GM21576 (cell line): Measurements from ENCODE around the gene NATD1.

Experiments used
- ATAC-seq: cut with Tn5 transposase; IDR thresholded peaks from one replicate; pipeline ENCODE4 v1.9.1; 2021; ENCODE audit warnings: mild to moderate bottlenecking, moderate library complexity; ENCODE audit not compliant: unreplicated experiment

The NATD1 gene

DNA sequence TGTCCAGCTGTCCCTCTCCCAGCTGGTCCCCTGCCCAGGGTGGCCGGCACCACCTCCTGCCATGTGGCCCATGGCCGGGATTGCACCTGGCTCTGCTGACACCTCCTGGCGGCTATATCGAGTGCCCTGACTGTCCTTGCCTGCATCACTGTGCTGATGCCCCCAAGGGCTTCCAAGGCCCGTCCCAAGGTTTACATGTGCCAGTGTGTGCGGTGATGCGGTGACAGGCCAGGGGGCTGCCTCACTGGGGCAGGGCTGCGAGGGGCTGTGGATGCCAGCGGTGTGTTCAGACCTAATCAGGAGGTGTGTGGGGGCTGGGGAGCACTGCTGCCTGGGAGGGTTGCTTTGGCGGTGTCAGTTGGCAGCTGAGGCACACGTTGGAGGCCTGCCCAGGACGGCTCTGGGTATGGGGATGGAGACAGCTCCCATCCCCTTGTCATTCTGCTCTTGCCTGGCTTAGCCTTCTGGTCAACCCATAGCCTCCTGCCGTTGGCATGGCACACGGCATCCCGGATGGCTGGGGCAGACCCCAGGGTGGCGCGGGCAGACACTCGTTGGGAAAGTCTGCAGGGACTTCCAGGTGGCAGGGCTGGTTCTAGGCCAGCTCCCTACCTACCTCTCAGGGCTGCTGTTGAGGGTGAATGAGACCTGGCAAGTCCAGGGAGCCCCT, 36.8 kb upstream of the NATD1 start:
- no peak for ATAC-seq

DNA sequence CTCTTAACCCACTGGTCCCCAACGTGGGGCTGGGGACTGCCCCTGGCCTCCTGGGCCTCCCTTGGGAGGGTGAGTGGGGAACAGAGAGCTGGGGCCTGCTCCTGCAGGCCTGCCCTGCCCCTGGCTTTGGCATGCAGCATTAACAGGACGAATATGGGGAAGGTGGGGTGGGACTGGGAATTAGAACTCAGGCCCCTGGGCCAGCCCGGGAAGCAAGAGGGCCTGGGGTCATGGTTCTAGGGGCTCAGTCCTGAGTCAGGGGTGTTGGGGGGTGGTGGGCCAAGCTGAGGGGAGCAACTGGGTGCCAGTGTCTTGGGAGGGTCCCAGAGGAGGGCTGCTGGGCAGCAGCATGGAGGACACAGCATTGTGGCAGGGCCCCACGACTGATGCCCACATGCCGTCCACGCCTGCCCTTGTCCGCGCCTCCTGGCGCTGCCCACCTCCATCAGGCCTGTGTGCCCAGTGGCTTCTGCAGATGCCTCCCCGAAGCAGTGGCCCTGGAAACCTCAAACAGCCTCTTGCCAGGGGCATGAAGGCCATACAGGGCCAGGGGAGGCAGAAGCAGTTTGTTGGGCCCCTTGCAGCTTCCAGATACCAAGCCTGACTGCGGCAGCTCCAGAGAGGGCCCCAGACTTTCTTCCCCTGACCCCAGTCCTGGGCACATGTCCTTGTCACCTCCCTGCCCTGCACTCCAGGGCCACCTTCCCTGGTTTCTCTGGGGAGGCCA, 36.1 kb upstream of the NATD1 start:
- ATAC-seq: no peak

- ATAC-seq: peak; percentile 12
Observed at GRCh38 chr17:21288571-21289017, 35.4 kb upstream of the NATD1 start.

GRCh38 chr17:21287703-21288449, 34.7 kb upstream of the NATD1 start:
- ATAC-seq: peak; percentile 25

DNA sequence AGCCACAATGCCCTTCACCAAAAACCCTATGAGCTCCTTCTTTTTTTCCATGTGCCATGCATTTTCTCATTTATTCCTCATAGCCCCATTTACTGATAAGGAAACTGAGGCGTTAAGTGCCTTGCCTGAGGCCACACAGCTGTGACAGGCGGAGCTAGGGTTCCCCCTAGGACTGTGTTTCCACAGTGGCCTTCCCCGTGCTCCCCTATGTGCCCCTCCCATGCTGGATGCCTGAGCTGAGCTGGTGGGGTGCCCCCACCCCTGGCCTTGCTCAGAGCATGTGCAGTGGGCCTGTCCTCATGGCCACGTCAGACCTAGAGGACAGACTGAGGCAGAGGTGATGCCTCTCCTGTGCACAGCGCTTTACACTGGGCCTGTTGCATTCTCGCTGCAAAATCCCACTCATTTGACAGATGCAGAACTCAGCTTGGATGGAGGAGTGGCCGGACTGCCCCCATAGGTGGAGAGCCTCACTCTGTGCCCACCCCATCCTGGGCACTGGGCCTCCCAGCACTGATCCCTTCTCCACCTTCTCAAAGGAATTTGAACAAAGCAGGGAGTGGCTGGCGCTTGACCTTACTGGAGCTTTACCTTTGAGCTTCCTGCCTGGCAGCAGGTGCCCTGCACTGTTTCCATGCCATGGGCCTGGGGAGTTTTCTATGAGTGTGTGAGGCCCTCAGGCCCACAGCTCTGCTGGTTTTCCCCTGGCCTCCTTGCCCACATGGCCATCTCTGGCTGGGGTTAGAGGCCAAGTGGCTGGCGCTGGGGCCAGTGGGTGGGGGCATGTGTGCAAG, 33.9 kb upstream of the NATD1 start:
- no peak for ATAC-seq

DNA sequence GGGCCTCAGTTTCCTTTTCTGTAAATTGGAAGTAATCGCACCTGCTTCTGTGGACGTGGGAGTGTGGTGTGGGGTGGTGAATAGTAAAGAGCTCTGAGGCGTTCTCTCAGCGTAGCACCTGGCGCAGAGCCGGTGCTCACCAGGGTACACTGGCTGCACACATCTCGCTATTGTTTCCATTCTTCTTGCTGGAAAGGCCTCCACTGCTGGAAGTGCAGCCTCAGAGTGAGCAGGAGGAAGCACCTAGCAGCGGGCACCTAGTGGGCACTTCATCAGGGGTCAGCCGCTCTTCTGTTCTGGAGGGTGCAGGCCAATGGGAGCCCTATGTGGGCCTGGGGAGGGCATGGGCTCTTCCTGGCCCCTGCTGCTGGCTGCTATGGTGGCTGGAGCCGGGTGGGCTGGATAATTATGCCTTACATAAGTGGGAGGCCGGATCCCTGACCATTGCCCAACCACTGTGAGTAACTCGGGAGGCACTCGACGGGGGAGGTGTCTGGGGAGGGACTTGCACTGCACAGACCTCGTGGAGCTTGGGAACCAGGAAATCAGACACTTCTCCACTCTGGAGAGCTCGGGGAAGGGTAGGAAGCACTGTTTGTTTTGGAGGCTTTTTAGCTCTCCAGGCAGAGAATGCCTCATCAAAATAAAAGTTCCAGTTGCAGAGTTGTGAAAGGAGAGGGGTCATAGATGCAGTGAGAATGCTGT, 33.0 kb upstream of the NATD1 start:
- ATAC-seq: no peak

- no peak for ATAC-seq
Observed at GRCh38 chr17:21285164-21286065, 32.2 kb upstream of the NATD1 start.

DNA sequence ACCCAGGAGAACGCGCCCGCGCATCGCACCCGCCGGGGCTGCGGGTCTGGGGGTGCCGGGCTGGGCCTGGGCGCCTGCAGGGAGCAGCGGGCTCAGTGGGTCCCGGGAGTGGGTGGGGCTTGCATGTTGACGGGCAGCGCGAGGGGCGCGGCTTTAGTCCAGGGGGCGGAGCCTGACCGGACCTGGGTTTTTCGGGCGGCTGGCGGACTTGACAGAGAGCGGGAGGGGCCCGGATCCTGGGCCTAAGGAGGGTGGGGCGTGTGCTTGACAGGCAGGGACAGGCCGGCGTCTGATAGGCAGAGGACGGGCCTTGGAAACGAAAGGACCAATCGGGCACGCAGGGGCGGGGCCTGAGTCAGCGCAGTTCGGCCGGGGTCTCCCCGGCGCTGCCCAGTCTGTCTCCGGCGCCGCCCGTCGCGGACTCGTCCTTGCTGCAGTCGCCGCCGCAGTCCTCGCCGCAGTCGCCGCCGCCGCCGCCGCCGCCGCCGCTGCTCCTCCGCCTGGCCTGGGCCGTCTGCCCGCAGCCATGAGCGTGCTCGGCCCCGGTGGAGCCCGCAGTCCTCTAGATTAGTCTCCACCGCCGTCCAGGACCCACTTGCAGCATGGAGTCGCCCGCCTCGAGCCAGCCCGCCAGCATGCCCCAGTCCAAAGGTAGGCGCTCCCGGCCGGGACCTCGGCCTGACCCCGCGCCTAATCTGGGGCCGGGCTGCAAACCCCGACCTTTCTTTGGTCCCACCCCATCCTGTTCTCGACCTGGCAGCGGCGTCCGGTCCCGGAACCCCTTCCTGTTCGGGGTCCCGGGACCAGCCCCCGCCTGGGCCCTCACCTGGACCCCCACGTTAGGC, 31.3 kb upstream of the NATD1 start, which contains the start of gene MAP2K3:
Gene MAP2K3, plus strand, starts transcription at position 393 of the 845 bp plus-strand sequence. Its CDS starts 210 bp downstream, at position 603.
- peak; percentile 72 for ATAC-seq

DNA sequence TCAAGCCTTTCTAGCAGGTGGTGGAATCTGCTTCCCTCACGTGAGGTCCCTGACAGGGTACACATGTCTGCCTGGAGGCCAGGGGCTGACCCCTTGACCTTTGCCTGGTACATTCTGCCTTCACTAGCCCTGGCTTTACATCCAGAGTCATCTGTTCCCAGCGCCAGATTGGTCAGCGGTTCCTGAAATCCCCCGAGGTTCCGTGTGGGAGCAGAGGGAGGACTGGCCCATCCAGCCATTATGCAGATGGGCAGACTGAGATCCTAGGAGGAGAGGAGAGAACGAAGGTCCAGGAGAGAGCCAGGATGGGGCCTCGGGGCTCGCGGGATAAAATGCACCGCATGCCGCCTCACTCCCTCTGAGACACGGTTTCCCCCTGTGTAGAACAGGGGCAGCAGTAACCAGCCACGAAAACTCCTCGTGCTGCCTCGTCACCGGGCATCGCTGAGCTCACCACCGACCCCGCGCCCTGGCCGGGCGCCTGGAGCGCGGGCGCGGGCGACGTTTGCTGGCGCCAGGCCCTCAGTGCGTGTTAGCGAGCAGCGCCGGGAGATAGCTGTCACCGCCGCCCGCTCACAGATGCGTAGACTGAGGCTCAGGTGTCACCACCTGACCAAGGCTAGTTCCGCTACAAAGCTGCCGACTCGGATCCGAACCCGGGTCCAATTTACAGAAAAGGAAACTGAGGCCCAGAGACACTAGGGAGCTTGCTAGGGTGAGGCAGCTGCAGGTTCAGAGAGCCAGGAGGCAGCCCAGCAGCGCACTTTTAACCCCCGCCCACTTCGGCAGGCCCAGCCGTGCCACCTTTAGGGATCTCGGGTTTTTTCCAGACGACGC, 30.5 kb upstream of the NATD1 start:
- peak; percentile 2 for ATAC-seq

DNA sequence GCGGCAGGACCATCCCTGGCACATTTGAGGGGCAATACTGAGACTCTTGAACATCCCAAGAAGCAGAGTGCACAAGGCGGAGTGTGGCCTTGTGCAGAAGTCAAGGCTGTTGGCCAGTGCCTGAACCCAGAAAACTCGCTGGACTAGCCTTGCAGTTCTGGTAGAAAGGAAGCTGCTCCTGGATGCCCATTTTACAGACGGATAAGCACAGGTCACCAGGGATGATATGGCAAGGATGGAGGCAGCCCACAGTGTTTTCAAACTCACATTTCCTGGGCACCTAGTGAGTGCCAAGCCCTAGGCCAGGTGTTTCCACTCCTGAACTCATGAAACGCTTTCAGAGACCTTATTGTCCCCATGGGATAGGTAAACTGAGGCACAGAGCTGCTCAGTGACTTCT, 29.6 kb upstream of the NATD1 start:
- ATAC-seq: no peak

DNA sequence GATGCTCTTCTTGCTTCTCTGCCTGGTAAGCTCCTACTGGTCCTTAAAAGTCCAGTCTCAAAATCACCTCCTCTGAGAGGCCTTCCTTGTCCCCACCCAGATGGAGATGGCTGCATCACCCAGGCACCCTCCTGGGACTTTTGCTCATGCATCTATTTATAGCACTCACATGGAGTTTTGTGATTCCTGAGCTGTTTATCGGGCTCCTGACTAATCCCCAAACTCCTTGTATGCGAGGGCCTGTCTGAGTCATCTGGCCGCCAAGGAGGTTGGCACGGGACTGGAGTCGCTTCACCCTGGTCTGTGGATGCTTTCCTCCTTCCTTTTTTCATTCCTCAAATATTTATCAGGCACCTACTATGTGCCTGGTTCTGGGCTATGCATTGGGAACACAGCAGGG, 29.0 kb upstream of the NATD1 start:
- ATAC-seq: no peak

DNA sequence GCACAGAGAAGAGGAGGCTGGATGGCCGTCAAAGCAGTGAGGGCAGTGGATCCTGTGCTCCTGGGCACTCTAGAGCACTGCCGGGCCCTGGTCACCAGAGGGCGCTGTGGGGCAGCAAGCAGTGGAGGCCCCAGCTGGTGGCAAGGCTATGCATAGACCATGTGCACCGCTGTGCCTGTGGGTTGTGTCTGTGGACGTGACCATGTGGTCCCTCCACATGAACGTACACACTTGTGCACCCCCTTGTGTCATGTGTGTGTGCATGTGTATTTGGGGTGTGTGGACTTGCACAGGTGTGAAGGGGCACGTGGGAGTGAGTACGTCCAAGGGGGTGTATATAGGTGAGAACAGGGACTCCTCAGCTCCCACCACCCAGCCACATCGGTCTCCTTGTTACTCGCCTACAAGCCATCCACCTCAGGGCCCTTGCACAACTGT, 26.9 kb upstream of the NATD1 start:
- ATAC-seq: no peak

DNA sequence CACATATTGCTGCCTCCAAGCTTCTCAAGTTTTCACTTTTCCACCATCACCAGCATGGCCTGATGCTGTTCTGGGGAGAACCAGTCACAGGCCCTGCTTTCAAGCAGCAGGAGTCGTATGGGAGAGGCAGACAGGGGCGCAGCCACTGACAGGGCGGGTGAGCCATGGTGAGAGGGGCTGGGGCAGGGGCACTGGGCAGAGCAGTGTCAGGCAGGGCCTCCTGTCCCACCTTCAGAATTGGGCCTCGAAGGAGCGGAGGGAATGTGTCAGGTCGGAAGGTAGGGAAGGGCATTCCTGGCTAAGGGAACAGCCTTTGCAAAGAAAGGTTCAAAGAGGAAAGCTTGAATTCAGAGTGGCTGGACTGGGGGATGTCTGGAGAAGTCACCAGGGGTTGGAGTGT, 26.4 kb upstream of the NATD1 start:
- no peak for ATAC-seq

- no peak for ATAC-seq
Observed at GRCh38 chr17:21279198-21279535, 26.0 kb upstream of the NATD1 start.

- ATAC-seq: no peak
Observed at GRCh38 chr17:21278450-21279197, 25.4 kb upstream of the NATD1 start.

GRCh38 chr17:21277332-21277731, 24.1 kb upstream of the NATD1 start:
- no peak for ATAC-seq

GRCh38 chr17:21276264-21276588, 23.0 kb upstream of the NATD1 start:
- no peak for ATAC-seq
